Neural progenitor cell (in vitro differentiated cells): ENCODE measurements around the gene SCFD2.

Experiments
- EZH2 ChIP-seq: fragments of 200-600 bp; sonication (generic); IDR thresholded peaks from 2 replicates; pipeline ENCODE4 v1.6.1; 2017; ENCODE audit warnings: antibody characterized with exemption, mild to moderate bottlenecking, moderate library complexity
- EZH2phosphoT487 ChIP-seq: fragments of 200-600 bp; sonication (generic); IDR thresholded peaks from 2 replicates; pipeline ENCODE4 v1.6.1; 2017; ENCODE audit warnings: antibody characterized with exemption
- TF ChIP-seq, protein P1 (sequence below): fragments of 200-600 bp; sonication (generic); IDR thresholded peaks from 2 replicates; pipeline ENCODE4 v1.5.1; 2017; ENCODE audit warnings: antibody characterized with exemption, mild to moderate bottlenecking

DNA sequence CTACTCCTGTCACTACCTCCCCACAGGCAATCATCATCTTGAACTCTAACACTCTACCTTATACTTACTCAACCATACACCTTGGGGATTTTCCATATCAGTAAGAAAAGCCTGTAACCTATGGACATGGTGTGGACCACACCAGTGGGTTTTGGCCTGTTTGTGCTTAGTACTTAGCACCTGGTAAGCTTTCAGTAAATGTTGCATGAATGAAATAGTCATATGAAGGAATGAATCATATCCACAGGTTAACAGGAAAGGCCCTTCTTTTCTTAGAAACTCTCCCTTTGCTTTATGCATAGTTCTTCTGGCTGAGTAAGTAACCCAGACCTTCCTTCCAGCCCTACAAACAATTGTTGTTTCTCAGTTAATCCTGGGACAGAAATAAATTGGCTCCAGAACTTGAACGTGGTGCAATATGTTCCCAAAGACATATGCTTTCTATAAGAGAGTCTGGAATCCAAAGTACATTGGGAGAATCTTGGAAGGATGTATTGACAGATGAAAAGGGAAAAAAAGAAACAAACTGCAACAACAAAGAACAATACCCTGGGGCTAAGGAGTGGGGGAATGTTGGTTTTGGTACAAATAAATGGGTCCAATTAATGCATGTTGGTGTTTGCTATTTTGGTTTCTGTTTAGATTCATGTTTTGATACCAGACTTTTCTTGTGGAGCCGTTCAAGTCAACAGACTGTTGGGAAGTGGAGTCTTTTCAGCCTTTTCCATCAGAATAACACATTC lies 475.9 kb downstream of the SCFD2 start:
- TF ChIP-seq, protein P1, sequence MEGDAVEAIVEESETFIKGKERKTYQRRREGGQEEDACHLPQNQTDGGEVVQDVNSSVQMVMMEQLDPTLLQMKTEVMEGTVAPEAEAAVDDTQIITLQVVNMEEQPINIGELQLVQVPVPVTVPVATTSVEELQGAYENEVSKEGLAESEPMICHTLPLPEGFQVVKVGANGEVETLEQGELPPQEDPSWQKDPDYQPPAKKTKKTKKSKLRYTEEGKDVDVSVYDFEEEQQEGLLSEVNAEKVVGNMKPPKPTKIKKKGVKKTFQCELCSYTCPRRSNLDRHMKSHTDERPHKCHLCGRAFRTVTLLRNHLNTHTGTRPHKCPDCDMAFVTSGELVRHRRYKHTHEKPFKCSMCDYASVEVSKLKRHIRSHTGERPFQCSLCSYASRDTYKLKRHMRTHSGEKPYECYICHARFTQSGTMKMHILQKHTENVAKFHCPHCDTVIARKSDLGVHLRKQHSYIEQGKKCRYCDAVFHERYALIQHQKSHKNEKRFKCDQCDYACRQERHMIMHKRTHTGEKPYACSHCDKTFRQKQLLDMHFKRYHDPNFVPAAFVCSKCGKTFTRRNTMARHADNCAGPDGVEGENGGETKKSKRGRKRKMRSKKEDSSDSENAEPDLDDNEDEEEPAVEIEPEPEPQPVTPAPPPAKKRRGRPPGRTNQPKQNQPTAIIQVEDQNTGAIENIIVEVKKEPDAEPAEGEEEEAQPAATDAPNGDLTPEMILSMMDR: no peak
- no peak for TF ChIP-seq EZH2phosphoT487
- TF ChIP-seq EZH2: no peak
